ENCODE data around the gene VSX1.

Gene VSX1

DNA sequence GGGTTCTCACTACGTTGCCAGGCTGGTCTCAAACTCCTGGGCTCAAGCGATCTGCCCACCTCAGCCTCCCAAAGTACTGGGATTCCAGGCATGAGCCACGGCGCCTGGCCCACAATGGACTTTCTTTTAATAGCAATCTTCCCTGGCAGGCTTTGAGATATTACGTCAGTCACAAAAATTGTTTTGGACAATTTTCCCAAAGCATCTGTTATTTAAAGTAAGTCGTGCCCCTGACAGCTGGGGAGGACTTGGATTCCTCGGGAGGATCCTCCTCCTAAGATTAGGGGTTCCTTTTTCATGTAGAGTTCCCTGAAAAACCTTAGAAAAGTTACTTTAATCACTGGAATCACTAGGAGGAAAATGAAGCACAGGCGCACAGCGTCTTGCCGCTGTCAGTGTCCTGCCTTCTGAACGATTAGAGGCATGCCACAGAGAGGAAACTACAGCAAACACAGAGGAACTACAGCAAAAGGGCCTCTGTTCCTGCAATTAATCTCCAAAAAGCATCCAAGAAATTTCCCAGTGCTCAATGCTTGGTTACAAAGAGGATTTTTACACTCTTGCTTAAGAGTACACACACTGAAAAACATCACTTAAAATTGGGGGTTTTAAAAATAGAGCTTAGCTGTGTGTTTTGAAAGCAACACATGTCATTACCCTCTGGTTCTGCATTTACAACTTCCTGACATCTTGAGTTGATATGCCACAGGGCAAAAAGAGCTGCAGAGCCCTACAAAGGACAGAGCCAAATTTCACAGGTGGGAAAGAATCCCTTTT lies 28.5 kb downstream of the VSX1 start:
- DNase-seq (ENCODE audit: low spot score): no peak

DNA sequence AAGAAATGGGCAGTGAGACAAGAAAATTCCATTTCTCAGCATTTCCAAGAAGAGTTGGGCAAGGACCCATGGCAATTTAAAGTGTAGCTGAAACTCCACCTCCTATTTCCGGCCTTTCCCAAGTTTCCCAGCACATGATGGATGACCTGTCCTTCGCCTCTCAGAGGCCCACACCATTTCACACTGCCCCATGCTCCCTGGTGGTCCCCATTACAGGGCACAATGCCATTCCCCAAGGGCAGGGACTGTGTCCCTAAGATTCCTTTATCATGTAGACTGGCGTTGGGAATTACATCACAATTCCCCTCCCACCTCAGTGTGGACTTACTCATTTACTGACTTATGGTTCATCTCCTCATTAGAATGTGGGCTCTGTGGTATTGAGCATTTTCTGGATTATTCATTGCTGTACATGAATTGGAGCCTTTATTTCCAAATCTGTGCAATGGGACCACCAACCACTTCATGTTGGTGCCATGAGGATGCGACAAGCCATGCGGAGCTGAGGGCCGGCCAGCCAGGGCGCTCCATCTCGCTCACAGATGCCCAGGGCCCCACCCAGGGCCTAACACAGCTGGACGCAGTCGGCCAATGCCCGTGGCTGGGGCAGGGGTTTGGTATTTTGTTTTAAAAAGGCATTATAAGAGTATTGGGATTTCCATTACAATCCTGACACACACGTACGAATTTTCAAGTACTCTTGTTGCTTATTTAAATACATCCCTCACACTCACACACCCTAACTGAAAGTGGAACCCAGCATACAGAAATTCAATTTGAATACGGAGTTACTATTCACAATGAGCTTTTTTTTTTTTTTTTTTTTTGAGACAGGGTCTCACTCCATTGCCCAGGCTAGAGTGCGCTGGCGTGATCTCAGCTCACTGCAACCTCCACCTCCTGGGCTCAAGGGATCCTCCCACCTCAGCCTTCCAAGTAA lies 29.4 kb downstream of the VSX1 start:
- no peak for DNase-seq (ENCODE audit: low spot score)

DNA sequence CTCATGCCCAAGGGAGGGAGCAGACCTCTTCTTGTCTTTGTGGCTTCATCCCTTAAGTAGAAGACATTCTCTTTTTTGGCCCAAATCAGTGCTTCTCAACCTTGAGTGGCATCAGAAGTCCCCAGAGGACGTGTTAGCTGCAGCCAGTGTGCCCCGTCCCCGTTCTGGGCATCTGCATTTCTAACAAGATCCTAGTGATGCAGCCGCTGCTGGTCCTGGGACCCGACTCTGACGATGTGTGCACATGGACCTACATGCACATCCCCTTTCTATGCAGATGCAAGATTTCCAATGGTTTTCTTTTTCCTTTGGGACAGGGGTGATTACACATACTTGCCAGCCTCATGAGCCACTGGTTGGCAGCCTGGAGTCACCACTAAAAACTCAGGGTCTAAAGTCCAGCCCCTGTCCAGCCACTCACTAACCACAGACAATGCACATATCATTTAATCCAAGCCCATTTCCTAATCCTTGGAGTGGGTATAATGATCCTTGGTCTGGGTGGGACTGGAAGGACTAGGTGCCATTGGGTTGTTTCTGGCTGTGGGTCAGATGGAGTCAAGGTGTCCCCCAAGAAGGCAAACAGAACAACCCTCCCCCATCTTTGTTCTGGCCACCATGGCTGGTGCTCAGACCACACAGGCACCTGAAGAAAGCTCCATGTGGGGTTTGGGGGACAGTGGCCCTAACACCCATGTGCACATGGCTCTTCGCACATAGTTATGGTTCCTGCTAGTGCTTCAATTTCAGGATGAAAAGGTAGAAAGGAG lies 30.4 kb downstream of the VSX1 start:
- DNase-seq (ENCODE audit: low spot score): no peak

- DNase-seq (ENCODE audit: low spot score): no peak
Measured at GRCh38 chr20:25050501-25051350, 31.2 kb downstream of the VSX1 start.

- no peak for DNase-seq (ENCODE audit: low spot score)
Measured at GRCh38 chr20:25050082-25050481, 31.9 kb downstream of the VSX1 start.

GRCh38 chr20:25049261-25050060 lies 32.5 kb downstream of the VSX1 start:
- no peak for DNase-seq (ENCODE audit: low spot score)

- DNase-seq (ENCODE audit: low spot score): no peak
Measured at GRCh38 chr20:25048519-25048952, 33.4 kb downstream of the VSX1 start.

DNA sequence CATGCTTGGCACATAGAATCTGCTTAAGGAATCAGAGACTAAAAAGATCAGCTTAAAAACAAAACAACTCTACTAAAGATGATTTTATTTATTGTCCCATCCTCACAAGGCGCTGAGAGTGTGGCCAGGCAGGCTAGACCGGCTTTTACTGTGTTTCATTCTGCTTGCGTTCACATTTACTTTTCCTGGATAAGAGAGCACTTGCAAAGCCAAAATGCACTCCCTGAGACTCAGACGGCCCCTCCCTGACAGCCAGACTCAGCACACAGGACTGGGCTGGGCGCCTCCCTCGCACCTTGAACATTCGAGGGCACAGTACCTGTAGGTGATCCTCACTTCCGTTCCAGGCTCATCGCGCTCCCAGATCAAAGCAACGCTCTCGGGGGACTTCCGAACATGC lies 34.2 kb downstream of the VSX1 start:
- no peak for DNase-seq (ENCODE audit: low spot score)

GRCh38 chr20:25046736-25047666 lies 34.9 kb downstream of the VSX1 start:
- DNase-seq (ENCODE audit: low spot score): no peak

DNA sequence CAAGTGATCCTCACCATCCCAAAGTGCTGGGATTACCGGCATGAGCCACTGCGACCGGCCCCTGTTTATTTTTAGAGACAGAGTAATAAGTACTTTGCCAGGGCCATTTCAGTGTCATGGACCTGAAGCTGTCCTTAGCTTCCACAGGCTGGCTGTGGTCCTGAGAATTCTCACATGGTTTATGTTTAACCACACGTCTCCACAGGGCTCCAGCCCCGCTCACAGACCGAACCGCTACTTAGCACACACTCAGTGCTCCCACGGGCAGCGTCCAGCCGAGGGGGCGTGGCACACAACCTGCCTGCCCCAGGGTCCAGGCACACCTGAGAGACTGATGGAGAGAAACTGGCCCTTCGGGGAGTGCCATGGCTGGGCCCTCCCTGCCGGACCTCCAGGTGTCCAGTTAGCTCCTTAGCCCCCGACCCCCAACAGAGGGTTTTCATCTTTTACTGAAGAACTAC lies 35.7 kb downstream of the VSX1 start:
- DNase-seq (ENCODE audit: low spot score): no peak

DNA sequence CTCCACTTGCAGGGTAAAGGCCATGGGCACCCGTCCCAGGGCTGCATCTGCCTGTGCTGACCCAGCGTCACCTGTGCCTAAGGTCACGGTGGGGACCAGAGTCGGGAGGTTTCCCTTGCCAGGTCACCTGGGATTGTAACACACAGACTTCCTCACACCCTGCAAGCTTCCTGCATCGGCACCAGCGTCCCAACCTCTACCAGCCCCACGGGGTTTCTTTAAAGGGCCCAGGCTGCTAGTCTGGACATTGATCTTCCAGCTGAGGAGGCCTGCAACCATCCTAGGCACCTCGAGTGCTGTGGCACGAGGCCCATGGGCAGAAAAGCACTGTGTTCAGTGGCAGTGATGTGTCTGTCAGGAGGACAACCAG lies 36.6 kb downstream of the VSX1 start:
- no peak for DNase-seq (ENCODE audit: low spot score)

- DNase-seq (ENCODE audit: low spot score): no peak
Measured at GRCh38 chr20:25044660-25045342, 37.1 kb downstream of the VSX1 start.

- no peak for DNase-seq (ENCODE audit: low spot score)
Measured at GRCh38 chr20:25044261-25044560, 37.7 kb downstream of the VSX1 start.

DNA sequence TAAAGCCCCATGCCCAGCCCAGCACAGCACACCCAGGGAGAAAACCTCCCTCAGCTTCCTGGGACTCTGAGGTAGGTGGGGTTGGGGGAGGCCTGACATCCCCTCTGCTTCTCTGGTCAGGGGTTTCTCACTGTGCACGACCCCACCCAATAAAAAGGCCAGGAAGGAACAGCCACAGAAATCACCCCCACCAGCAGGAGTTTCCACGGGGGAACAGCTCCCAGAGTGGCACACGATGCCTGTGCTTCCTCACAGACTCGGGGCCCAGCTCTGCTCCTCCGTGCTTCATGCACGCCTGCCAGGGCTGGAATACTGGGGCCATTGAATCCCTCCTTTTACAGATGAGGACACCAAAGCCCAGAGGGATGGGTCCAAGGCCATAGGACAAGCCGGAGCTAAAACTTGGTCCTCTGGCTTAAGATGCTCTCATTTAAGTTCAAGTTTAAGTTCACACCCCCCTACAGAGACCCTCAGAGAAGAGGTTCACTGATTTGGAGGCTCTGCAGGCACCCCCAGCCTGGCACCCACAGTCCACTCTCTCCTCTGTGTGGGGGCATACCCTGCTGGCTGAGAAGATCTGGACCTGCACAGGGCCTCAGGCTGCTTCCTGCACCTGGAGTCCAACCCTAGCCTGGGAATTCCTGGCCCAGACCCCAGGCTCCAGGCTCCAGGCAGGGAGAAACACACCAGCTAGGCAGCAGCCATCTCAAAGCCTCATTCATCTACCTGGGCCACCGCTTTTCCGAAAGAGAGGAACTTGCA lies 38.3 kb downstream of the VSX1 start:
- no peak for DNase-seq (ENCODE audit: low spot score)

DNA sequence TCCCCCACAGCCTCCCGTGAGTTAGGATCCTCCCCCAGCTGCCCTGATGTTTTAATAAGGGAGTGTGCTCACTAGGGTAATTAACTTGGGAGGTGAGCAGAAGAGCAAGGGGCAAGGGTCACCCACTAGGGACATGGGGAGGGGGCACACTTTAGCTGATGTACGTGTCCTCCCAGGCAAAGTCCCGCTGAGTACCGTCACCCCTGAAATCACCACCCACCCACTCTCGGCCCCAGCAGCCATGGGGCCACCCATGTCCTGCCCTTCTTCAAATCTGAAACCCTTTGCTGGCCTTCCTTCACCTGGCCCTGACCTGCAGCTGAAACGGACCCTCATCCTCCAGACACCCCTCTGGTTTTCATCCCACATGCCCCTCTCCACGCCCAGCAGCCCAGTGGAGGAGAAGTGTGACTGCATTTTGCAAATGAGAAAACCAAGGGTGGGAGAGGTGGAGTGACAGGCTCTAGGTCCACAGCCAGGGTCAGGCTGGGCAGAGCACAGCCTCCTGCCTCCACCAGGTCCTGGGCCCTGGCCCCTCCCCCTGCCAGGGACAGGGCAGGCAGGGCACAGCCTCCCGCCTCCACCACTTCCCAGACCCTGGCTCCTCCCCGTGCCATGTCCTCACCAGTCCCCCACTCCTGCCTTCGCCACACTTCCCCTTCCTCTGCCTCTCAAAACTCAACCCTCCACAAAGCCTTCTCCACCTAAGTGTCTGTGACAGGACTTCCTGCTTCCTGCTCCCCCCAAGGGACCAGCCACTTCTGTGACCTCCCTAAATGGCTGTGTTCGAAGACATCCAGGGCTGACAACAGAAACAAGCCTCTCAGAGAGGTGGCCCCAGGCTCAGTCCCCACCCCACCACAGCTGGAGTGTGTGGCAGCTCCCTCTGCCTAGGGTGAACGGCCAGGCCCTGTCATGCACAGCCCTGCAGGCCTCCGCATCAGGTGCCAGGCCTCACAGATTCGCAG lies 39.1 kb downstream of the VSX1 start:
- peak; percentile 69 for DNase-seq (ENCODE audit: low spot score)

DNA sequence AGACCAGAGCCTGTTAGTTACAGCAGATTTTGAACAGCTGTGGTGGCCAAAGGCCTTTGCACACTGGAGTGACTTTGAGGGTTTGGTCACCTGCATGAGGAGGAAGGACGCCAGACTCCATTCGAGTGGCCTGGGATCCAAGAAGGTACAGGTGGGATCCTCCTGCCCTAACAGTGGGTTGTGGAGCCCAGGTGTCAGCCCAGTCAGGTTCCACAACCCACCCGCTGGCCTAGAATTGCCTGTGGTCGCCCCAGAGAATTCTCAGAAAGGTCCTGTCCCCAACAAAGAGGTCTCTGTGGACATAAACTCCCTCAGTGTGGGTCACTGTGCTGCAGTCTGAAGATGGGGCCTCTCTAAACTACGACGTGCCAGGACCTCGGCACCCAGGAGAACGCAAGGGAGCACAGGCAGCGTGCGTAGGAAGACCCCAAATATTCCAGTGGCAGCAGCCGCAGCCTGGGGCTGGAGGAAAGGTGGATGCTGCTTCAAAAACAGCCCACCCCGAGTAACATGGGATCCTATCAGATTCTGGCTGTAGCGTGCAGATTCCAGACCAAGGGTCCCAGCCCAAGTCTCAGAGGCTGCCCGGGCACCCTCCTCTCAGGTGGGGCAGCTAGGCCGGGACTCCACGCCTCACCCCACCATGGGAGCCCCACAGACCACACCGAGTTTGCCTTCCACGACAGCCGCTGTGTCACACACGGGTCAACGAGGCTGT lies 40.0 kb downstream of the VSX1 start:
- no peak for DNase-seq (ENCODE audit: low spot score)
